ENCODE data around the gene ICAM3.

GRCh38 chr19:10380313-10381102 lies 41.1 kb upstream of the ICAM3 start, which contains the start of gene TYK2:
- TF ChIP-seq CTCF (IDR thresholded peaks at IDR 0.05) (no peak), MAX (IDR thresholded peaks at IDR 0.05; ENCODE audit: low read depth) (peak; percentile 86), EZH2phosphoT487 (IDR thresholded peaks at IDR 0.05; ENCODE audit: borderline replicate concordance, low read depth) (no peak), RAD21 (IDR thresholded peaks at IDR 0.05; ENCODE audit: low read length) (no peak), TAF1 (IDR thresholded peaks at IDR 0.05; ENCODE audit: borderline replicate concordance, low read depth, low read length) (peak; percentile 32), POLR2AphosphoS5 (IDR thresholded peaks at IDR 0.05; ENCODE audit: low read depth, low read length) (peak; percentile 58; the same call in 1 of the 2 replicates), USF1 (IDR thresholded peaks at IDR 0.05; ENCODE audit: borderline replicate concordance, low read depth) (no peak), MXI1 (IDR thresholded peaks at IDR 0.05; ENCODE audit: low read depth, low read length) (peak; percentile 84)
